Gastroesophageal sphincter (tissue), 3 donors: Measurements from ENCODE around the gene SPTBN5.

Experiments used
- CTCF ChIP-seq, 4 experiments: fragments of 200-600 bp in 2 of 4; fragments of 450-650 bp in 2 of 4; sonication (generic) in 1 of 4; IDR thresholded peaks; one replicate each; pipeline ENCODE4 v1.5.1; 2017 to 2019; ENCODE audit warnings: antibody characterized with exemption in 4 of 4, mild to moderate bottlenecking in 2 of 4, moderate library complexity in 2 of 4
- EP300 ChIP-seq: sonication (generic); formaldehyde crosslinking; IDR thresholded peaks from one replicate; pipeline ENCODE4 v1.6.1; 2017; ENCODE audit warnings: antibody characterized with exemption, mild to moderate bottlenecking
- POLR2A ChIP-seq, 2 donors: fragments of 450-650 bp; IDR thresholded peaks; one replicate each; pipeline ENCODE4 v1.6.1; 2017; ENCODE audit warnings: antibody characterized with exemption in 2 of 2, mild to moderate bottlenecking in 2 of 2, moderate library complexity in 1 of 2

- TF ChIP-seq CTCF (IDR thresholded peaks at IDR 0.05) (no peak), POLR2A (IDR thresholded peaks at IDR 0.05) (no peak), EP300 (no peak)
These were observed 49.0 kb downstream of the SPTBN5 start for GRCh38 chr15:41844814-41845213.
